Stimulated activated CD4-positive, alpha-beta T cell treated with anti-CD3 and anti-CD28 coated beads, TNF-alpha, amount 100 ng/mL, for 24 hours (primary cell): Measurements from ENCODE around the gene TPBG.
"Not testable (repeated sequence)": the region's sequence is repeated elsewhere in the genome, so short reads cannot be mapped to it uniquely, and the experiment has no call there.

Experiments used
- DNase-seq, 3 experiments: peaks; one replicate each; pipeline ENCODE4 v3.0.0-alpha.2; 2020; ENCODE audit warnings: low read depth in 3 of 3

The TPBG gene

GRCh38 chr6:82376636-82377035 lies 13.0 kb downstream of the TPBG start:
- DNase-seq = no peak

DNA sequence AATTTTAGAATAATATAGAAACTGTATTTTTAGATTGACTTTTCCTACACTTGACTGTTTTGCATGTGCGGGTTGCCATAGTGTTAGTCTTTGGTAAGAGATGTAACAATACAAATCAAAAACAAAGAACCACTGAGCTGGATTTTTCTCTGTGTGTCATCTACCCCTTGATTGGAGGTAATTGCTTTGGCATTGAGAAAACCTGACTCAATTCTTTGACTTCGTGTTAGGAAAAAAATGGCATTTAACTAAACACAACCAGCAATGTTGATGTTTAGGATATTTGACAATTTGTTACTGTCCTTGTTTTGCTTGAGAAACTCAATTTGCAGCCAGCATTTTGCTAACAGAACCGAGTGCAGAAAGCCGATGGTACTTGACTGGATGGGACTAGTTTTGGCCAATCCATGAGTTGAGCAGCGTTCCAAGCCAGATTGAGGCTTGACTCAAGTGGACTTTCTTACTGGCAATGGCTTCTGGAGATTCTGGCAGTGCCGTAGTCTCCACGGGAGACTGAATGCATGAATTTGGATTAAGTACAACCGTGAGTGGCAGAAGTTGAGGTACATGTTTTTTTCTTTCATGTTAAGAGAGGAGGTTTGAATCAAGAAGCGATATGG lies 17.1 kb downstream of the TPBG start:
- DNase-seq = no peak

- DNase-seq = no peak
Measured at GRCh38 chr6:82381278-82381677, 17.7 kb downstream of the TPBG start.

DNA sequence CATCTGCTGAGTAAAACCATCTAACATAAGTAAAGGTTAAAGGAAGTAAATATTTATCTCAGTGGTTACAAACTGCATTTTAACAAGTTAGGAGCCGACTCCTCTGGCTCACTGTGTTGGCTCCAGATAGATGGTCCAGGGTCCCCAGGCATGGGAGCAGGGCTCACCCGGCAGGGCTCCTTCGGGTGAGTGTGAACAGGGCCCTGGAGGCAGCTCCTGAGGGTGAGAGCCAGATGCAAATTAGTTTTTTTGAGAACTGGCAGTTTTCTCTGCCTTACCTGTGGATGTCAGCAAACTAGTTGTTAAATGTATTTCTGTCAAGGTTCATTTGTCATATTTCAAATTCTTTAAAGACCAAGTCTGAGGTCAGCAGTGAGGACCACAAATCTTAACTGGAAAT lies 21.5 kb downstream of the TPBG start:
- no peak for DNase-seq

DNA sequence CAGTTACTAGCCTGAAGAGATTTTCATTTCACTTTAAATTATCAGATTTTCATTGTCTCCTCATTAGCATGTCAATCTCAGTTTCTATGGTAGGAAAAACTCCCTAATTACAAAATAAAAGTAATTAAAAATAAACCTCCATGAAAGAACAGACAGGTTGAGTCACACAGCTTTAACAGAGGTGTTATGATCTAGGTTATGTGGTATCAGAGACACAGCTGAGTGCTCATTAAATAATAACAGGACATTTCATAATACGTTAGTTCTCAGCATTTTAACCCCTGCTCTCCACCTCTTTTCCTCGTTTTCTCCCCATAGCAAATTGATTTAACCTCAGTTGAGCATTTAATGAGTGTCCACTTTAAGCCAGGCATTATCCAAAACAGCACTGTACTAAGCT lies 21.9 kb downstream of the TPBG start:
- no peak for DNase-seq

DNA sequence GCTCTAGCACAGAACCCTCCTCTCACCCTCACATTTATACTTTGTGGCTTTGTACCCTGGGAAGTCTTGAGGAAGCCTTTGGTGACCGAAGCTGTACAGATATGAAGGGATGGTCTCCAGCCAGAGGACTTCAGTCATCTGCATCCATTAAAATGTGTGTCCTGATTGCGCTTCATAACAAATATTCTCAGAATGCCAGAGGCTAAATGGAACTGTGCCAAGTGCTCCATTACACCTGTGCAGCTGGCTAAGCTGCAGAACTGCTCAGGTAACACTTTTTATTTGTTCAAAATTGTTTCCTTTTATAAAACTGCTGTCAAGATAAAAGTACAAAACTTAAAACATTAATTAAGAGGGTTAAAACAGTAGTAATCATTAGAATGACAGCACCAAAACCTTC lies 22.3 kb downstream of the TPBG start:
- no peak for DNase-seq

DNA sequence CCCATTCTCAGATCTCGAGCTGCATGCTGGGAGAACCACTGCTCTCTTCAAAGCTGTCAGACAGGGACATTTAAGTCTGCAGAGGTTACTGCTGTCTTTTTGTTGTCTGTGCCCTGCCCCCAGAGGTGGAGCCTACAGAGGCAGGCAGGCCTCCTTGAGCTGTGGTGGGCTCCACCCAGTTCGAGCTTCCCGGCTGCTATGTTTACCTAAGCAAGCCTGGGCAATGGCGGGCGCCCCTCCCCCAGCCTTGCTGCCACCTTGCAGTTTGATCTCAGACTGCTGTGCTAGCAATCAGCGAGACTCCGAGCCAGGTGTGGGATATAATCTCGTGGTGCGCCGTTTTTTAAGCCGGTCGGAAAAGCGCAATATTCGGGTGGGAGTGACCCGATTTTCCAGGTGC lies 31.2 kb downstream of the TPBG start:
- not testable (repeated sequence) for DNase-seq

DNA sequence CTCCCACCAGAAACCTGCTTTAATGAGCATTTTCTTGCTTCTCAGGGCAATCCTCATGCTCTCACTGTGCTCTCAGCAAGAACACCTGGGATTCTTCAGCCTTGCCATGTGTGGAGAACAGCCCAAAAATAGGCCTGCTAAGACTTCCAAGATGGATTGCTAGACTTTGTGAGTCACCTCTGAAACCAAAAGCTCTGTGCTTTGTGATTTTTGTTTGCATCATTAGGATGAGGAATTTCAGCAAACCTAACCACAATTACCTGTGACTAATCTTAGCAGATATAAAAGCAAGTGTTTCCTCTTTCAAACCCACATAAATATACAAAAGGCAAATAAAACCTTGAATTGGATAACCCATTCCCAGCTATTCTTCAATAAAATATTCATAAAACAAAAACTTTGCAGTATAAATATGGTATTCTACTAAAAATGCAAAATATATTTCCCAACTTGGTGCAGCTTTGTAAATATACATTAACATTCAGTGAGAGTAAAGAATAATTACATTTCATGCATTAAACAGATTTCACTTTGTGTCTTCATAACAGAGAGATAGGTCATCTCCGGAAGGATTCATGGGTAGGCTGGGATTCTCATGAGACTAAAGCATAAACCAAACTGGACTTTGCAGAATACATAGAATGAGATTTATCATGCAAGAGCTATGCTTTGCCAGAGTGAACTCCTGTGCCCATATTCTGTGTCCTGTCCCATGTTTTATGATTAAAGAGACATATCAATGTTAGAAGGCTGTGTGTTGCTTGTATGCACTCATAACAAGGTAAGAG lies 33.5 kb downstream of the TPBG start:
- no peak for DNase-seq

- DNase-seq = no peak
Measured at GRCh38 chr6:82397962-82398692, 34.5 kb downstream of the TPBG start.

DNA sequence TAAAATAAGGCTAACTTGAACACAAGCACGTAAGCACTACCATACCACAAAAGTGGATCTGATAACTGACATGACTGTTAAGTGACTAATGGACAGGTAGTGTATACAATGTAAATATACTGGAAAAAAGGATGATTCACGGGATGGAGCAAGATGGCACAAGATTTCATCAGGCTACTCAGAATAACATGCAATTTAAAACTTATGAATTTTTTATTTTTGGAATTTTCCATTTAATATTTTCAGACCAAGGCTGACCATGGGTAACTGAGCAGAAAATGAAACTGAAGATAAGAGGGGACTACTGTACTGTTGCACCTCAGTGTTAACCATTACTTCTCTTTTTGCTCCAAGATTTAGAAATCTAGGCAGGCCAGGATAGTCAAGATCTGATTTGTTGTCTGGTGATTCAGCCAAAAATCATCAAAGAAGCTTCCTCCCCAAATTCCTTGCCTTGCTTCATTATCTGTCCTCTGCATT lies 45.4 kb downstream of the TPBG start:
- no peak for DNase-seq

DNA sequence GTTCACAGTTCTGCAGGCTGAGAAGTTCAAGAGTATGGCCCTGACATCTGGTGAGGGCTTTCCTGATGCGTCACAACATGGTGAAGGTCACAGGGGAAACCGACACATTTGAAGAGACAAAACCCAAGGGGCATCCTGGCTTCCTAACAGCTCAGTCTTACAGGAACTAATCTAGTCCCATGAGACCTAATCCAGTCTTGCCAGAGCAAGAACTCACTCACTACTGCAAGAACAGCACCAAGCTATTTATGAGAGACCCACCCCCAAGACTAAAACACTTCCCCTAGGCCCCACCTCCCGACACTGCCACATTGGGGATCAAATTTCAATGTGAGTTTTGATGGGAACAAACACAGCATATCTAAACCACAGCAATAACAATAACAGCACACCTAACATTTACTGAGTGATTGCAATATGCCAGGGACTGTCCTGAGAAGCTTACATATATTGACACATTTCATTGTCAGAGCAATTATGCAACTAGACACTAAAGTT lies 46.6 kb downstream of the TPBG start:
- DNase-seq = no peak

- no peak for DNase-seq
Measured at GRCh38 chr6:82413868-82414267, 50.3 kb downstream of the TPBG start.

GRCh38 chr6:82415820-82416219 lies 52.2 kb downstream of the TPBG start:
- no peak for DNase-seq

- no peak for DNase-seq
Measured at GRCh38 chr6:82416346-82416745, 52.7 kb downstream of the TPBG start.
